H54 (cell line): ENCODE measurements around the gene FHIT.
"Not testable (repeated sequence)": the region's sequence is repeated elsewhere in the genome, so short reads cannot be mapped to it uniquely, and the experiment has no call there.

ENCODE experiments used
- DNase-seq: peaks from one replicate; pipeline ENCODE4 v3.0.0; 2011; ENCODE audit warnings: low spot score, mixed read lengths; ENCODE audit not compliant: insufficient read length
- FAIRE-seq: peaks from 3 replicates; lab custom pipeline; 2011; peaks lifted over from hg19 to GRCh38; lab: Jason Lieb, UNC
- POLR2A ChIP-seq: IDR thresholded peaks from 2 replicates; pipeline ENCODE4 v1.6.1; 2011; ENCODE audit warnings: low read depth, mild to moderate bottlenecking, low read length

FHIT gene

GRCh38 chr3:61250784-61251173, 473 bp downstream of the FHIT start:
- TF ChIP-seq POLR2A = no peak
- FAIRE-seq (no peak), DNase-seq (no peak)

DNA sequence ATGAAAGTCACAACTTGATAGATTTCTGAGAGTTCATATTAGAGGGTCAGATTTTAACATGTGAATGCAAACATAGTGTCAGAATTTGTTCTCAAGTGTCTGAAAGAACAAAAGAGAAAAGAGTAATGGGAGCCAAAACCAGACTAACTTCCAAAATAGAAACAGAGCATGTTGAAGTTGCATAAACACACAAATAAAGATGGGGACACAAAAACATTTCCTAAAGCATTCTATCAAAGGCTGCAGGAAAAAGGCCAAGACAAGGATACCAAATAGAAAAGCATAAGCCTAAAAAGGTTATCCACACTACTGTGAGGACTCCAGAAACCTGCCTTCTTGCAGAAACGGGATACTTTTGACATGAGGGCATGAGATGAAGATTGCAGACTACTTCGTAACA, 2.8 kb downstream of the FHIT start:
- no peak for TF ChIP-seq POLR2A
- FAIRE-seq (no peak), DNase-seq (no peak)

GRCh38 chr3:61247191-61247590, 4.1 kb downstream of the FHIT start:
- TF ChIP-seq POLR2A = no peak
- no peak for FAIRE-seq
- DNase-seq = no peak

DNA sequence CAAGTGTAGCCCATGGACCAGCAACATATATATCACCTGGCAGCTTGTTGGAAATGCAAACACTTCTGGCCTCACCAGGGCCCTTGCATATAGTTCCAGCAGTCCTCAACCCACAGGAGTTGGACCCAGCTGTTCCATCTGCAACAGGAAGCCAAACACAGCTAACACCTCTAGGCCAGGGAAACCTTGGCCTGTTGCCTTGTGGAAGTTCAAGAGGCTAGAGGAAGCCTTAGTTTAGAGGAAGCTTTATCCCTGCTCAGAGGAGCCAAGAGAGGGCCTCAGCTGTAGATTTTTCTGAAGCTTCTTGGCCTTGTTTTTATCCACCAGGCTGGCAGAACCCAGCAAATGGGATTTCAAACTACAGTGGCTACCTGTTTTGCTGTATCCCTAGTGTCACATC, 11.4 kb downstream of the FHIT start:
- TF ChIP-seq POLR2A = no peak
- no peak for DNase-seq
- no peak for FAIRE-seq

- no peak for TF ChIP-seq POLR2A
- DNase-seq = no peak
- FAIRE-seq = no peak
These were observed 13.4 kb downstream of the FHIT start for GRCh38 chr3:61237858-61238257.

GRCh38 chr3:61236556-61236955, 14.7 kb downstream of the FHIT start:
- TF ChIP-seq POLR2A = no peak
- DNase-seq (no peak), FAIRE-seq (peak; percentile 50)

GRCh38 chr3:61233746-61234145, 17.5 kb downstream of the FHIT start:
- no peak for TF ChIP-seq POLR2A
- no peak for DNase-seq
- FAIRE-seq = no peak

DNA sequence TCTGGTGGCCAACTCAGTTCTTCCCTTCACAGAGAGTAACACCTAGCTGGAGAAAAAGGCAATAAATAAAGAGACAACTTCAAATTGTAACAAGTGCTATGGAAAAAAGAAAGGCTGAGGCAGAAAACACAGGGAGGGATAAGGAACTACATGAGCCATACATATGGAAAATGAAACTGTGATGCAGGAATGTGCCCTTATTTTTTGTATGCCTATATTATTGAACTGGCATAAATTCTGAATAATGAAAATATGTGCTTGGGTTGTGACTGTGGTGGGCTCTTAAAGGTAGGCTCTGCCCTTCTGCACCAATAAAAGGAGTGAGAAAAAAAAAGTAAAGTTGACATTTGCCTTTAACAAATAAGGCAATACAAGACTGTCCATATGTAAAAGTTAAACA, 19.6 kb downstream of the FHIT start:
- TF ChIP-seq POLR2A = no peak
- FAIRE-seq (no peak), DNase-seq (no peak)

DNA sequence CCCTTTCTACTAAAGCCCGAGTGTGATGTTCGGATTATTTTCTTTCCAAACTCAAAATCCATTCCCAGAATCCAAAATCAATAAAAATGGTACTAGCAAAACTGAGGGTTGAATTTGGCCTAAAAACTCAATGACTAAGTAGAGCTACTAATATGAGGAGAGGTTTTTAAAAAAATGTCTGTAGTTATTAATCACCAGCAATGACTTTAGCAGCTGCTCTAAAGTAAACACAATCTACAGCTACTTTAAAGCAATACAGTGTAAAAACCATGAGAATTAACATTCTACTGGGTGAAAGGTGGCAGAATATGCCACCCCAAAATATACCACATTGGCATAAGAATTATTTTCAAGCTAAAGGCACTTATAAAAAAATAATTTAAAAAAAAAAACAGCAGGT, 23.5 kb downstream of the FHIT start:
- FAIRE-seq (no peak), DNase-seq (no peak)
- TF ChIP-seq POLR2A = no peak

DNA sequence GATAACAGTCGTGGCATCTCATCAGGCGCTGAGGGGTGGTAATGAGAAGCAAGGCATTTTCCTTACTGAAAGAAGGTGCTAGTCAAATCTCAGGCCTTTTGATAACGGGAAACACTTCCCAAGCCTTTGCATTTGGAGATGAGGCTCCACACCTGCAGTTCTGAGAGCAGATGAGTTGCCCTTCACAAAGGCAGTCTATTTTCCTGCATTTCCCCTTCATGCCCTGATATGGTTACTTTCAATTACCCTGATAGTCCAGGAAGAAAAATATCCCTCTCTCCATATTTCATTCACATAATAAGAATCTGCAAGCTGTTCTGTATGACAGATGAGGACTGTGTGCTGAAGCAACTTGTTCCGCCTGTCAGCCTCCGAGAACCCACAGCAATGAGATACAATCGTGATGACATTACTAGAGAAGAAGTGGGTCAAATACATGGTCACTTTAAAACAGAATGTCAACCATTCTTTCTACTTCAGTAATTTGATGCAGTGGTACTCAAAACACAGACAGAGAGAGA, 25.0 kb downstream of the FHIT start:
- FAIRE-seq = no peak
- no peak for TF ChIP-seq POLR2A
- no peak for DNase-seq

DNA sequence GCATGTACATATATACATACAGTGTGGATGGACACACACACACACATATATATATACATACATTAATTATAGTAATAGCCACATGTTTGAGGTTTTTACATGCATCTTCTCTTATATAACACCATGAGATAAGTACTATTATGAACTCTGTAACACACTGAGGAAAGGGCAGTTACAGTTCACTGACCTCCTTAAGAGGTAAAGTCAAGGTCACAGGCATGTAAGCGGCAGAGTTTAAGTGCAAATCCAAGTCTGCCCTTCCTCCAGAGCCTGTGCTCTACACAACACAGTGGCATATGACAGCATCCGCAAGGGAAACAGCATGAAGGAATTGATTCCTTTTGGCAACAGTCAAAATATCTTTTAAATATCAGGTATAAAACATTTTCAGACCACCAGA, 26.4 kb downstream of the FHIT start:
- DNase-seq = no peak
- no peak for TF ChIP-seq POLR2A
- FAIRE-seq = no peak

GRCh38 chr3:61223451-61223850, 27.8 kb downstream of the FHIT start:
- TF ChIP-seq POLR2A = no peak

DNA sequence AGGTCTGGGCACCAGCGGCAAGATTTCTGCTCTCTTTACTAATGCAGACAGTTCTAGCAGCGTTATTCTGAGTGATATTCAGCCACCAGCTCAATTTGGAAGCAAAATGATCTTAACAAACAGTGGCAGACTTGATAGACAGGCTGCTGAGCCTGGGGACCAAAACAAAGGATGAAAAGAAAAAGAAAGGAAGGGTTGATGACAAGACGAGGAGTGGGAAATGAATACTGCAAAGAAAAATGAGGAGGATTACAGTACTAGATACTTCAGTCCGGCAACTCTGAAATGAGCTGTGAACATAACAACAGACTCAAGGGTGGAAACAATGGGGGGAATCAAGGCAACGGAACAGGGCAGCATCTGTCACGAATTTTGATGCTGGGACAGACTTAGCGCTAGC, 28.8 kb downstream of the FHIT start:
- FAIRE-seq (no peak), DNase-seq (no peak)
- no peak for TF ChIP-seq POLR2A

More at GRCh38 chr3:61223451-61223850, 27.8 kb downstream of the FHIT start:
- DNase-seq = no peak
- no peak for FAIRE-seq

DNA sequence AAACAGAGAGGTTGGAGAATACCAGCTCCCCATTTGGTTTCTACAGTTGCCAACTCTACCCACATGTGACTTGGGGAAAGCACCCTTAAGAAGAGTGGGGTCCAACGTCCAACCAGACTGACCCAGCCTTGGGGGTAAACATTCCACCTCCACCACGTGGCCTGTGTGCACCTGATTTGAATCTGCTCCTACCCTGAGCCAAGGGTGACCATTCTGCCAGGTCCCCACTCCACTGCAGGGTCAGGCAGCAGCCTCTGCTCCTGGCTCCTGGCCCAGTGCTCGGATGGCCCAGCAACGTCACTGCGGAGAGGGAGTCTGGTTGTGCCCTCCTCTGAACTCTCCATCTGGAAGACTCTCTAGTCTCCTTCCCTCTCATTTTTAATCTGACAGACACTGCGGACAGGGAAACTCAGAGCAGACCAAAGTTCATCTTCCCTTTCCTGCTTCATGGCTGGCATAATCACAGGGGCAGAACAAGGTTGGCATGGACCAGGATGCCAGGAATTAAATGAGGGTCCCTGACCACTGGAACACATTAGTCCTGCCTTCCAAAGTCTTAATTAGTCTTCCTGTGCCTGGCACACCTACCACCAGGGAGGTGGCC, 29.4 kb downstream of the FHIT start:
- TF ChIP-seq POLR2A = no peak
- no peak for FAIRE-seq

DNA sequence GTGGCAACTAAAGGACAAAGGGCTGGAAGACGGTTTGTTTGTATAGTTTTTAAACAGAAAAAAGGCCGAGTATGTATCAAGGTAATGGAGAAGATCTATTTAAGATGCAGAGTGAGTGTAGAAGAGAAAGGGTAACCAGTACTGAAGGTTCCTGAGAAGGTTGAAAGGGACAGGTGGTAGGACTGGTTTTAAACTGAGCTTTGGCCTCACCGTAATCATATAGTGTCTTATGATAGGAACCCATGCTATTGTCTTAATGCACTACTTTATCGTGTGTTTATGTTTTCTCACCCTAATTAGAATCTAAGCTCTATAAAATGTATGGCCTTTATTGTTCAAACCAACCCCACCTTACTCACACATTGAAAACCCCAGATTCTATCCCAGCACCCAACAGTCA, 32.7 kb downstream of the FHIT start:
- no peak for TF ChIP-seq POLR2A
- FAIRE-seq (no peak), DNase-seq (no peak)

More for the DNA sequence above, 29.4 kb downstream of the FHIT start:
- DNase-seq = no peak

GRCh38 chr3:61216171-61216570, 35.1 kb downstream of the FHIT start:
- not testable (repeated sequence) for DNase-seq, FAIRE-seq
